ENCODE measurements around the gene NEU1.

Gene NEU1

DNA sequence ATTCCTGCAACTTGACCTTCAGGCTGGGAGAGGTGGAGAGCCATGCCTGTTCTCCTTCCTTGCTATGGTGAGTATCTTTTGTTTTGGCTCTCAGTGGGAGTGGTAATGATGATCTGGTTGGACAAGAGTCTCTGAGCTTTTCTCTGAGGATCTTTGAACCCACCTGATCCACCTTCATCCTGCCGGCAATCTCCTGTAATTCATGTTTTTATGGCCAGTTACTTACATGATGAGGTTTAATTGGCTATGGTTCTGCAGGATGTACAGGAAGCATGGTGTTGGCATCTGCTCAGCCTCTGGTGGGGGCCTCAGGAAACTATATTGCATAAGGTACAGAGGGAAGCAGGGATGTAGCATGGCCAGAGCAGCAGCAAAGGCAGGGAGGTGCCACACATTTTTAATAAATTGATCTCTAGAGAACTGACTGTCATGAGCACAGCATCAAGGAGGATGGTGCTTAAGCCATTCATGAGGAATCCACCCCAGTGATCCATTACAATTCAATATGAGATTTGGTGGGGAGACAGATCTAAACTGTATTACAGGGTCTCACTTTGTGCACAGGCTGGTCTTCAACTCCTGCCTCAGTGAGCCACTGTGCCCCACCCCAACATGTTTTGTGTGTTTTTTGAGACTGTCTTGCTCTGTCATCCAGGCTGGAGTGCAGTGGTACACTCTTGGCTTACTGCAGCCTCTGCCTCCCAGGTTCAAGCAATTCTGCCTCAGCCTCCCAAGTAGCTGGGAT is 25.1 kb downstream of the NEU1 start:
- no peaks in the 10 kb centered on the region for H3K27me3 ChIP-seq (replicated peaks; ENCODE audit: control insufficient read depth, insufficient read depth, low read length)
- H3K4me3 ChIP-seq (replicated peaks; ENCODE audit: low read depth, low read length): peak overlapping the region; percentile 78
- DNase-seq (ENCODE audit: extremely low read depth, insufficient read length): no peak
- TF ChIP-seq, protein P1, sequence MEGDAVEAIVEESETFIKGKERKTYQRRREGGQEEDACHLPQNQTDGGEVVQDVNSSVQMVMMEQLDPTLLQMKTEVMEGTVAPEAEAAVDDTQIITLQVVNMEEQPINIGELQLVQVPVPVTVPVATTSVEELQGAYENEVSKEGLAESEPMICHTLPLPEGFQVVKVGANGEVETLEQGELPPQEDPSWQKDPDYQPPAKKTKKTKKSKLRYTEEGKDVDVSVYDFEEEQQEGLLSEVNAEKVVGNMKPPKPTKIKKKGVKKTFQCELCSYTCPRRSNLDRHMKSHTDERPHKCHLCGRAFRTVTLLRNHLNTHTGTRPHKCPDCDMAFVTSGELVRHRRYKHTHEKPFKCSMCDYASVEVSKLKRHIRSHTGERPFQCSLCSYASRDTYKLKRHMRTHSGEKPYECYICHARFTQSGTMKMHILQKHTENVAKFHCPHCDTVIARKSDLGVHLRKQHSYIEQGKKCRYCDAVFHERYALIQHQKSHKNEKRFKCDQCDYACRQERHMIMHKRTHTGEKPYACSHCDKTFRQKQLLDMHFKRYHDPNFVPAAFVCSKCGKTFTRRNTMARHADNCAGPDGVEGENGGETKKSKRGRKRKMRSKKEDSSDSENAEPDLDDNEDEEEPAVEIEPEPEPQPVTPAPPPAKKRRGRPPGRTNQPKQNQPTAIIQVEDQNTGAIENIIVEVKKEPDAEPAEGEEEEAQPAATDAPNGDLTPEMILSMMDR (IDR thresholded peaks at IDR 0.05; ENCODE audit: insufficient read depth, low read length, poor library complexity, severe bottlenecking): no peak
- H3K36me3 ChIP-seq (ENCODE audit: control insufficient read depth, insufficient read depth, low read length): peaks cover 19% of the 10 kb centered on the region

- TF ChIP-seq, protein P1 (IDR thresholded peaks at IDR 0.05; ENCODE audit: insufficient read depth, low read length, poor library complexity, severe bottlenecking): peak; percentile 3
- DNase-seq (ENCODE audit: extremely low read depth, insufficient read length): no peak
- Histone ChIP-seq H3K27me3 (replicated peaks; ENCODE audit: control insufficient read depth, insufficient read depth, low read length) (no peaks in the 10 kb centered on the region), H3K36me3 (ENCODE audit: control insufficient read depth, insufficient read depth, low read length) (peaks cover 19% of the 10 kb centered on the region), H3K4me3 (replicated peaks; ENCODE audit: low read depth, low read length) (peak overlapping the region; percentile 78)
These were observed 25.9 kb downstream of the NEU1 start for GRCh38 chr6:31836474-31837368.

- TF ChIP-seq, protein P1 (IDR thresholded peaks at IDR 0.05; ENCODE audit: insufficient read depth, low read length, poor library complexity, severe bottlenecking): no peak
- H3K4me3 ChIP-seq (replicated peaks; ENCODE audit: low read depth, low read length): peak overlapping the region; percentile 78
- no peaks in the 10 kb centered on the region for H3K27me3 ChIP-seq (replicated peaks; ENCODE audit: control insufficient read depth, insufficient read depth, low read length)
- DNase-seq (ENCODE audit: extremely low read depth, insufficient read length): no peak
- H3K36me3 ChIP-seq (ENCODE audit: control insufficient read depth, insufficient read depth, low read length): peaks cover 19% of the 10 kb centered on the region
These were observed 26.6 kb downstream of the NEU1 start for GRCh38 chr6:31836047-31836473.

- DNase-seq (ENCODE audit: extremely low read depth, insufficient read length): peak; percentile 95
- Histone ChIP-seq H3K27me3 (replicated peaks; ENCODE audit: control insufficient read depth, insufficient read depth, low read length) (no peaks in the 10 kb centered on the region), H3K36me3 (ENCODE audit: control insufficient read depth, insufficient read depth, low read length) (peaks cover 15% of the 10 kb centered on the region), H3K4me3 (replicated peaks; ENCODE audit: low read depth, low read length) (peak overlapping the region; percentile 78)
- TF ChIP-seq, protein P1 (IDR thresholded peaks at IDR 0.05; ENCODE audit: insufficient read depth, low read length, poor library complexity, severe bottlenecking): no peak
These were observed 28.0 kb downstream of the NEU1 start for GRCh38 chr6:31834367-31835250.

Measured in GM06990 (cell line).